CD4-positive, alpha-beta T cell treated with Interleukin-4 for 4 hours (primary cell): ENCODE results near the gene ARL6IP6.
"Not testable (repeated sequence)": the region's sequence is repeated elsewhere in the genome, so short reads cannot be mapped to it uniquely, and the experiment has no call there.

Source experiments
- DNase-seq: peaks from one replicate; pipeline ENCODE4 v3.0.0-alpha.2; 2020

Gene ARL6IP6

DNA sequence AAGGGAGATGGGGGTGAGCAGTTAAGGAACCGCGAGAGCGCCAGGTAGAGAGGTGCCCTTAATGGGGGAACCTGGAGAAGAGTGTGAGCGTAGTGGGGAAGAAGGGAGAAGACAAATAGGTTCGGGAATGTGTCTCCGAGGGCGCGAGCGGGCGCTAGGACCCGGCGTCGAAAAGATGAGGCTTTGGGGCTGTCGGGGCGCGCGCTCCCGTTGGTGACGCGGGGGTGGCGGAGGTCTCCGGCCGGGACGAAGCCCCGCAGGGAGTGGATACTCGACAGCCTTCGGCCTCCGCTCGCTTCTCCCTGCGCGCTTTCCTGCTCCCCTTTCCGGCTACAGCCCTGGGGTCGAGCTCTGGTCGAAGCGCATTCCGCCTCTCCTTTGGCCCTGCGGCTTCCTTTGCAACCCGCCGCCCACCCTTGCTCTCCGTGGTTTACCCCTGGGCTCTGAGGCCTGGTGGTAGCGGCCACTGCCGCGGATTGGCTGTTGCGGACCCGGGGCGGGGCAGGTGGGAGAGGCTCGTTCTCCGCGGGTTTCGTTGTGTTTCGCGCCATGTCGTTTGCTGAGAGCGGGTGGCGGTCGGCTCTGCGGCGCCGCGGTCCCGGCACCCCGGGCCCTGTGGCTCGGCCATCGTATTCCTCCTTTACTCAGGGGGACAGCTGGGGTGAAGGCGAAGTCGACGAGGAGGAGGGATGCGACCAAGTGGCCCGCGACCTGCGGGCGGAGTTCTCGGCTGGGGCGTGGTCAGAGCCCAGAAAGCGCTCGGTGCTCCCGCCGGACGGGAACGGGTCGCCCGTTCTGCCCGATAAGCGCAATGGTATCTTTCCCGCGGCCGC lies at the start of gene ARL6IP6:
ARL6IP6 (plus strand) TSS at position 545 of the 833 bp plus-strand sequence; CDS start at position 550, 5 bp downstream.
- peak; percentile 93 for DNase-seq

DNA sequence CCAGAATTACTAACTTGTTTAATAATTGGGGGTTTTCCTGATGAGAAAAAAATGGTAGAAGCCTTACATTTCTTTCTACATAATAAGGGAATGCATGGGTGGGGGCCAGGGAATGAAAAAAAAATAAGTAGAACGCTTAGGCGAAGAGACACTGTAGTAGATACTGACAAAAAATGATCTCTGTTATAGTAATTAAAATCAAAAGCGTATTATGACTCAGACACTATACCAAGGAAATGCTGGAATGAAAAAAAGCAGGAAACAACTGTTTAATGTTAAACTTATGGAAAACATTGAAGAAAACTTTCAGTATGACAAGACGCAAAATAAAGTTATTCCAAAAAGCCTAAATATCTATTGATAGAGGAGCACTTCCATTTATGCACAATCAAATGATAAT lies 44.1 kb upstream of the ARL6IP6 start:
- no peak for DNase-seq

DNA sequence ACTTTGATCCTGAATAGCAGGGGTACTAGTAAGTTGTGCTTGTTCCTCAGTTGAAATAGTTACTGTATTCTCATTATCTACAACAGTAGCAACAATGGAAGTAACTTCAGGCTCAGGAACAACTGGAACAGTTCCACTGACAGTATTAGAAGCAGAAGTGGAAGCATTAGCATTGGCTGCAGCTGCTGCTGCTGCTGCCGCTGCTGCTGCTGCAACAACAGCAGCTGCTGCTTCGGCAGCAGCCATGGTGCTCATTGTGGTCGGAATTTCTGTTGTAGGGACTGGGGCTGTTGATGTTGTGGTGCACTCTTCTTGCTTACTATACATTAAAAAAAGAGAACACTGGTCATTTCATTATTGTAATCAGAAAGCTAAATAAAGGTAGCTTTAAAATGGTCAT lies 42.0 kb upstream of the ARL6IP6 start:
- no peak for DNase-seq

DNA sequence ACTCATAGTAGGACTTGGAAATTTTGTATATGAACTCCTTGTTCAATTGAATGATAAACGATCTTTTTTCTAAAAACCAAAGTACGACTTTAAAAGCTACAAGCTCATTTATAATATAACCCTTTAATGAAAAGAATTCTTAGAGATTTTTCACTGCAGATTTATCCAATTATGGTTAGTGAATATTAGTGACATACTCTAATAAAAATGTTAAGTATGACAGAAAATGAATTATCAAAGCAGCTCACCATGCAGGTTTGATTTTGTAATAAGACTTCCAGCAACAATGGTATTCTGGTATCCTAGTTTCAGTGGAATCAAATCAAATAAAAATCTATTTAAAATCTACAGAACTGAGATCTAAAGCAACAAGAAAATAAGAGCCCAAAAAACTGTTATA lies 39.6 kb upstream of the ARL6IP6 start:
- no peak for DNase-seq

DNA sequence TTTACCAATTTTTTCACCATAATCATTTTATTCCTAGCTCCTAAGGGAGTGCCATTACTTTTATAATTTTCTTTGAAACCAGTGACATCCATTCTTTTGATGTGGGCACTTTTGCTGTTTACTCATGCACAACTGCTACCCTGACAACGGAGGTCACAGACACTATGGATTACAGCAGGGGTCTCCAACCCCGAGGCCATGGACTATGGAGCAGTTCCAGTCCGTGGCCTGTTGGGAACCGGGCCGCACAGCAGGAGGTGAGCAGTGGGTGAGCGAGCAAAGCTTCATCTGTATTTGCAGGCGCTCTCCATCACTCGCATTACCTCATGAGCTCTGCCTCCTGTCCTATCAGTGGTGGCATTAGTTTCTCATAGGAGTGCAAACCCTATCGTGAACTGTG lies 35.8 kb upstream of the ARL6IP6 start:
- no peak for DNase-seq

DNA sequence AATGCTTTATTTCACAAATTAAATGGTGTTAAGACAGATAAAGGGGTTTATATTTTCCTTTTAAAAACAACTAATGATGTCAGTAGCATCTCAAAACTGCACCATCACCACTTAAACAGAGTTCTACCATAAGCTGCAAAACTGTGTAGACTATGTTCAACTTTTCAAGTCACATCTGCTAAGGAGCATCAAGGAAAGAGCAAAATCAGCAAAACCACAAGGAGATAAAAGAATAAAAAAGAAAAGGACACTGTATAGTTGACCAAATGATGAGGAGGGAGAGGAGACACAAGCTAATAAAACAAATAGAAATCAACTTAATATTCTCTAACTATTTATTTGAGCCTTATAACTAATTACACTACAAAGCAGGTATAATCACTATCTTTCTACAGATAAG lies 35.0 kb upstream of the ARL6IP6 start:
- DNase-seq, result no peak

DNA sequence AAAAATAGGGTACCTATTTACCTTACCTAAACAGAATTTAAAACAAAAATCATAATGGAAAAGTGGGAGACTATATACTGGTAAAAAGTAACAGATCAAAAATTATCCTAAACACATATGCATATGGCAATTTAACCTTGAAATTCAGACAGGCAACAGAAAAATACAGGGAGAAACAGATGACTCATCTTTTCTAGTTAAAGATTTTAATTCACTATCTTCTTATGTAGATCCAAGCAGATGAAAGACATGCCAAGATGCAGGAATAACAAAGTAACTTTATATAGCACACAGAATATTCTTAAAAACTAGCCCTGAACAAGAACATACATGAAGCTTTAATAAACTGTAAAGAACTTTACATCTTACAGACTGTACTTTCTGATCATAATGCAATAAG lies 32.1 kb upstream of the ARL6IP6 start:
- no peak for DNase-seq

DNA sequence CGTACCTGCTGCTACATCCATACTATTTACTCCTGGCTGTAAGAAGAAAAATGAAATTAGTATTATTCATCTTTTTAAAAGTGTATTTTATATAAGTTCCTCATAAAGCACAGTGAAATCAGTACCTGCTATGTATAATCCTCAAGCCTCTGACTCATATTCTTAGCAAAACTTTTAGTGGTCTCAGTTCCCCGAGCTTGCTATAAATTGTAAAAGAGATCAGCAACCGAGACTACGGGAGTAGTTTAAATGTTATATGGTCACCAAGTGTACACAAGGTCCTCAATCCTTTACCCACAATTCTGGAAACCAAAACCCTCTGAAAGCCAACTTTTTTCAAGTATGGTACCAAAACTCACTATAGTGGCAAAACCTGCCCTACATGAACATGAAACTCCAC lies 25.4 kb upstream of the ARL6IP6 start:
- DNase-seq, result no peak

DNA sequence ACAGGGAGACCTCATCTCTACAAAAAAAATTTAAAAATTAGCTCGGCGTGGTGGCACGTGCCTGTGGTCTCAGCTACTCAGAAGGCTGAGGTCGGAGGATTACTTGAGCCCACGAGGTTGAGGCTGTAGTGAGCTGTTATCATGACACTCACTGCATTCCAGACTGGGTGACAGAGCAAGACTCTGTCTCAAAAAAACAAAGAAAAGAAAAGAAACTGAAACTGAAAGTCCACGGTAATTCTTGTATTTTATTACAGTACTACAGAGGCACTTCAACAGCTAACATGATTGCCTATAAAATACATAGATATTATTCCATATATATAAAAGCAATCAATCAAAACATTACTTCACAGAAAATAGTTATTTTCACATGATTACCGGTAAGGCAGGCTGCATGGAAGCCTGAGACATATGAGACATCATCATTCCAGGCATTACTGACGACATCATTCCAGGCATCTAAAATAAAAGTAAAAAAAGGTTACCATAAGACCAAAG lies 24.2 kb upstream of the ARL6IP6 start:
- DNase-seq, result peak; percentile 69

DNA sequence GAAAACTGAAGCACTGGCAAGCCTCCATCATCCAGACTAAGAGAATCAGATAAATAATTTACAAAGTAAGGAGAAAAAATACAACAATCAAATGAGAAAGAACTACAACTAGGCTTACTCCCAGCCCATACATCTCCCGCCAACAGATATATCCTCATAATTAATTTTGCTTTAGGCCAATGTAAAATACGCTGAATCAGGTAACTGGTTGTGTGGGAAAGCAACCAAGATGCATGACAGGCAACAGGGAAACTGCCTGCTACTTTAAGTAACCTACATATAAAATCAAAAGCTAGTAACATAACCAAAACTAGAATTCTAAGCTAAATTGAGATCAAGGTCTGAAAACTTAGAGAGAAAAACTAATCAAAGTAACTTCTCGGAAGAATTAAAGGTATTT lies 22.7 kb upstream of the ARL6IP6 start:
- no peak for DNase-seq

DNA sequence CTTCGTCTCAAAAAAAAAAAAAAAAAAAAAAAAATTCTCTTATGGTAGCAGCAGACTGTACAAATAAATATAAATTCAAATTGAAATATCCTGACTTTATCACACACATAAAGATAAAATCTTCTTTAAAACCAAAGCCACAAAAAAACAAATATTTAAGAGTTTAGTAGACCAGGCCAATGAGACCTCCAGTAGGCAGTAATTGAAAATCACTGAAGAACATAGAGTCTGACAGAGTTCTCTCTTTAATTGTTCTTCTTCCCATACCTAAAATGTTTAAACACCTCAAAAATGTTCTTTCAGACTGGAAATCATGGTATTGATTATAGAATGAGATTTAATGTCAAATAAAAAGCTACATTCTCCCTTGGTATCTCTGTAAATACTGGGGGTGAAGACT lies 21.9 kb upstream of the ARL6IP6 start:
- DNase-seq, result no peak

DNA sequence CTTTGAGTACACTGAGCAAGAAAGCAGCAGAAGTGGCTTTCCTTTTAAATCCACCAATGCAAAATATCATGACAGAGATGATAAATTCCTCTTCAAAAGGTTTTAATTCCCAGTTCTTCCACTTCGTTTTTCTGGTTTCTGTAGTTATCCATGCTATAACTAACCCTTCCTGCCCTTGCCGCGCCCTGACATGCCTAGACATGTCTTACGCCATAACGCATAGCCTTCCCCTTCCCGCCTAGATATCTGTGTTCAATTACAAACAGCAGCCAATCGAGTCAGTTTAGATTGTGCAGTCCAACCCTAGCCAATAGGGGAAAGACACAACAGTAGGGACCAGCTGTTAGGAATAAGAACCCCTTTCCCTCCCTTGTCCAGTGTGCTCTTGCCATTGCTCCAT lies 17.2 kb upstream of the ARL6IP6 start:
- no peak for DNase-seq

DNA sequence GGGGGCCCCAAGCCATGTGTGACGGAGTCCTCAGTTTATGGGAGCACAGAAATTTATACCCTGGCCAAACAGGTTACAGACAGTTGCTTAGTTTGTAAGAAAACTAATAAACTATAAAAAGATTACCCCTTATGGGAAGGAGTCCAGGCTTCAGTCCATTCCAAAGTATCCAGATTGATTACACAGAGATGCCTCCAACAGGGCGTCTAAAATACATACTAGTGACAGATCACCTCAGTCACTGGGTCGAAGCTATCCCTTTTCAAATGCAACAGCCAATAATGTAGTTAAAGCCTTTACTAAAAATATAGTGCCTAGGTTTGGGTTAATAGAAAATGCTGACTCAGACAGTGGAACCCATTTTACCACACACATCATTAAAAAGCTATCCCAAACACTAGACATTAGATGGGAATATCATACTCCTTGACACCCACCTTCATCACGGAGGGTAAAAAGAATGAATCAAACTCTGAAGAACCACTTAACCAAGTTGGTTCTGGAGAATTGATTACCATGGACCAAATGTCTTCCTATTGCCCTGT lies 11.9 kb upstream of the ARL6IP6 start:
- no peak for DNase-seq

DNA sequence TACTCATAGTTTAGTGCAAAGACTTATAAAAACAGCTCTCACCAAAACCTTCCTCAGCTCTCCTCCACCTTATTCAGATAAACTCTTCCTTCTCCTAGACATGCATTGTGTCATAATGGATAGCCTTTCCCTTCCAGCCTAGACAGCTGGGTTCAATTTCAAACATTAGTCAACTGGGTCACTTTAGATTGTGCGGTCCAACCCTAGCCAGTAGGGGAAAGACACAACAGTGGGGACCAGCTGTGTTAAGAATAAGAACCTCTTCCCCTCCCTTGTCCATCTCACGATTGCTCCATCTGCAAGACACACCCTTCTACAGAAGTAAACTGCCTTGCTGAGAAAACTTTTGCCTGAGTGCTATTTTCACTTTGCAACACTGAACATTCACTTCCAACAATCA lies 9.7 kb upstream of the ARL6IP6 start:
- no peak for DNase-seq

DNA sequence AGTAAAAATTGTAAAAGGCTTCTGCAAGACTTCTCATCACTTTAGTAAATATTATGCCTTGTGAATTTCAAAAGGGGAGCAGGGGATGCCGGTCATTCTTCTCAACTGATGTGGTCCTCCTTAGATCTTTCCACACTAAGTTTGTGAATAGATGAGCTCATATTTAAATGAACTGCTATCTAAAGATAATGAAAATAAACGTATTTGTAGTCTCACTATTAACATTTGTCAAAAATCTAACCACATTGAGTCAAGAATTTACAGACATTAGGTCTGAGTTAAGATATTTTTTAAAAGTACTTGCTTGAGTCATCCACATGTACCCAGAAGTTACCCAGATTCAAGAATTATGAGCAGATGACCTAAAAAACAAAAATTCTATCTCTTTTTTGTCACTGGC lies 7.7 kb upstream of the ARL6IP6 start:
- DNase-seq, result no peak

DNA sequence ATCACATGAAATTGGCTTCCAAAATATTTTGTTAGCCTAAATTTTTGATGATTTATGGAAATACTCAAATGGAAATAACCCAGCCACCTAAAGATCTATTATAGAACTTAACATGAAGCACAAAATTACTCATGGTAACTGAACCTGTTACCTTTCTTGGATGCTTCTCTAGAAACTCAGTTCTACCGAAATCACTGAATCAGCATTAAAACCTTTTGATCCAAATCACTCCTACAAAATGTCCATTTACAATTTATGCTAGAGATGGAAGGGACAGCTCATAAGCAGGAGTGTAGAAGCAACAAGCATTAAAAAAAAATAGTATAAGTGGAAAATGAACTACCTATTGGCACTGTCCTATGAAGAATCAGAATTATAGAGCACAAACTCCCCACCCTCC lies 3.3 kb upstream of the ARL6IP6 start:
- DNase-seq, result no peak

DNA sequence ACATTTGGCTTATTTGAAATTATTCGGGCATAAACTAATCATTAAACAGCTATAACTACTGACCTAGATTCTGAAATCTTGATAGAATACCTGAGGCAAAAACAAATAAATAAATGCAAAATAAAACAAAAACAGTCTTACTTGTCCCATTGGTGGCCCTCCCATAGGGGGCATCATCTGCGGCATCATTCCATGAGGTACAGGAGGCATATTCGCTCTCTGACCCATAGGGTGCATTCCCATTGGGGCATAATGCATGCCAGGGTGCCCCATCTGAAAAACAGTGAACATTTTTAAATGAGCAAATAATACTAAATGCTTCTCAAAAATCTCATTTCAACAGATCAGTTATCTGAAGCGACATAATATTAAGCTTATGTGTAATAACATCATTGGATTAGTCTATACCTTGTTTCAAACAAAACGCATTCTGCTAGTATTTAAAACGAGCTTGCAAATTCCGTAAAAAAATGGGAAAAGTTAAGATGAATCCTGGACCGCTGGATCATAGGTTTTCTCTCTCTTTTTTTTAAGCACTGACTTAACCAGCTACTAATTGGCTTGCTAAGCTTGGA lies 2.5 kb upstream of the ARL6IP6 start:
- DNase-seq, result no peak

DNA sequence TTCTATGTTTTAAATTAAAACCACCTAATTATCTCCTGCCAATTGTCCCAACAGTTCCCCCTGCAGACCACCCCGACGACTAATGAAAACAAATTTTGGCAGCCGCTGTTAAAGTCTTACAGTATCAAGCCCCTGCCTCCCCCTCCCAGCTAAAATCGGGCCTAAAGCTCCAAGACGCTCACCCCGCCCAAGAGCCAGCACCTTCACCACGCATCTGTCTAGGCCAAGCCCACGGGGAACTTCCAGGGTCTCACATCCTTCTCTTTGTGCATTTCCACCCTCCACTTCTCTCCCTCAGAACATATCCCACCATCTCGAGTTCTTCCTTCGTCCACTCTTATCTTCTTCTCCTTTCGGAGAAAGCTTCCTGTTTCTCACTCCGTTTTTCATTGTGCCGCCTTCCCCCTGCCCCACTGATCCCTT lies 1.6 kb upstream of the ARL6IP6 start:
- DNase-seq, result peak; percentile 21

DNA sequence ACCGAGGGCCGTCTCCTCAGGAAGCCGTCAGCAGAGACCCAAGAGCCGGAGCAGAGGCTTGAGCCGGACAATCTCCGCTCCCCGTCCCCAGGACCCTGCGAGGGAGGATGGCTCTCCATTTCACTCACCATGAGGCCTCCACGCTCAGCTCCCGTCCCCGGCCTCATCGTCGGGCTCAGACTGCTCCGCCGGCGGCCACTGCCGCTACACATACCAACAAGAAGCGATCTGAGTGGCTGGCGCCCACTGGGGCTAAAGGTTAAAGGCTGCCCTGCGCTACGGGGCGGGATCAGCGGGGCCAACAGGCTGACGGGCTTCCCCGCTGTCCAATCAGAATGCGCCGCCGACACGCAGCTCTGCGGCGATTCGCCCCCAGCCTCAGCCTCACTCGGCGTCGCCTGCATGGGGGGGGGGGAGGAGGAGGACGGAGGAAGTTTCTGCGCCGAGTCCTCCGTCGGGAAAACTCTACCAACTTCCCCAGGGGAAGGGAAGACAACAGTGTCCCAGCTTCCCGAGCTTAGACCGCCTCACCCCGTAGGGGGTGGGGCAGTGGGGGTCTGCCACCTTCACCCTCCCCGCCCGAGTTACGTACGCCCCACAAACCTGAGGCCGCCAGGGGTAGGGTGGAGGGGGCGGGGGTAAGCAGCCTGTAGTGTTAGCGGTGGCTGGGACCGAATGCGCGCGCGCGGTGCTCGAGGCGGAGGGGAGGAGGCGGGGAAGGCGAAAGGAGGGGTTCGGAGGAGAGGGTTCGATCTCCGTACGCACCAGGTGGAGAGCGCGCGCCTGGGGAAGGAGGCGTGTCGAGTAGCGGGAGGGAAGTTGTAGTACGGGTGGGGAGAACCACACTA lies 968 bp upstream of the ARL6IP6 start, which contains the start of gene PRPF40A:
PRPF40A (minus strand) TSS at position 234 of the 848 bp plus-strand sequence; CDS start at position 212, 22 bp downstream.
- peak; percentile 99 for DNase-seq

DNA sequence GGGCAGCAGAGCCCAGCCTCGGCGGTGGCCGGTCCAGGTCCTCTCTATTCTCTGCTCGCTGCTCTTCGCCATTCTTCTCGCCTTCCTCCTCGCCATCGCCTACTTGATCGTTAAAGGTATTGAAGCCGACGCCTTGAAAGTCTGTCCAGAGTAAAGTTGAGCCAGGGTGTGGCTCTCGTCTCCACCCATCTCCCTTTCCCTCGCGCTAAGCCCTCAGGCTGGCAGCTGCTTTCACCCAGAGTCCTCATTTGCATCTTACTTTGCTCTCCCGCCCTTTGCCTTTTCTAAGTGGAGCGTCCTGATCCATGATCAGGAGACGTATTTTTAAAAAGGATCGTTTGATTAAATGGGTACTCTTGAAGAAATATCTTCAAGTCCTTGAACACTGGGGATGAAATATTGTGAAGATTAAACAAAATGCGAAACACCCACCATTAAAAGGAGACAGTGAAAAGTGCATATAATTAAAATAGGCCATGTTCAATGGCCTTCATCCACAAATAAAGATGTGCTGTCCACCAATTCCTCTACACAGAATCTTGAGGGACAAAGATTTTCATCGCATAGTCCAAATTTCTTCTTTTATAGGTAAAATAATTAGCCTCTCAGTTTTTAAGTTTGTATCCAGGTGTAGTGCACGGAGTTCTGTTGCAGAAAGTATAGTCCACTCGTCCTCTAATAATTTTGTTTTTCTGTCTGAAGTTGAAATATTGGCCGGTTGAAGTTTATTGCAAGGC lies 657 bp downstream of the ARL6IP6 start:
- peak; percentile 10 for DNase-seq

DNA sequence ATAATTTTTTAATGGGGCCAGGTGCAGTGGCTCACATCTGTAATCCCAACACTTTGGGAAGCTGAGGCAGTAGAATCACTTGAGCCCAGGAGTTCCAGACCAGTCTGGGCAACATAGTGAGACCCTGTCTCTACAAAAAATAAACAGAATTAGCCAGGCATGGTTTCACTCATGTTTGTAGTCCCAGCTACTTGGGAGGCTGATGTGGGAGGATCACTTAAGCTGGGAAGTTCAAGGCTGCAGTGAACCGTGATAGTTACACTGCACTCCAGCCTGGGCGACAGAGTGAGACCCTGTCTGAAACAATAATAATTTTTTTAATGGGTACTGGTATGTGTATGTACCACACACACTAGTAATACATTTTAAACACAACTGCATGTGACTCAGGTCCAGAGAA lies 2.4 kb downstream of the ARL6IP6 start:
- no peak for DNase-seq

DNA sequence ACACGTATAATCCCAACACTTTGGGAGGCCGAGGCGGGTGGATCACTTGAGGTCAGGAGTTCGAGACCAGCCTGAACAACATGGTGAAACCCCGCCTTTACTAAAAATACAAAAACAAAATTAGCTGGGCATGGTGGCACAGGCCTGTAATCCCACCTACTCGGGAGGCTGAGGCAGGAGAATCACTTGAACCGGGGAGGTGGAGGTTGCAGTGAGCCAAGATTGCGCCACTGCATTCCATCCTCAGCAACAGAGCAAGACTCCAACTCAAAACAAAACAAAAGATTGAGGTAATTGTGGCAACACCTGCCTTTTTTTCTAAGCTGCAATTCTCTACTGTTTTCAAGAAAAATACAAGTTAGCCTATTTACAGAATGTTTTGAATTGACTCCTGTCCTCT lies 4.2 kb downstream of the ARL6IP6 start:
- not testable (repeated sequence) for DNase-seq
